H9 (cell line): ENCODE data around the gene MCM3. TPM values are rescaled to one million over a fixed set of nuclear protein-coding genes. Genes with fewer than 3 reads are reported as not detected.

Experiments
- DNase-seq: peaks from one replicate; pipeline ENCODE4 v3.0.0-alpha.2; 2017
- H2AFZ ChIP-seq: one replicate; pipeline ENCODE4 v1.6.1; 2013; ENCODE audit warnings: mild to moderate bottlenecking, low read length, control low read depth, moderate library complexity
- H2AK5ac ChIP-seq: 2 replicates; pipeline ENCODE4 v1.6.1; 2013; ENCODE audit warnings: low read length, control low read depth, mixed read lengths; ENCODE audit not compliant: insufficient read length
- H2BK120ac ChIP-seq: one replicate; pipeline ENCODE4 v1.6.1; 2013; ENCODE audit warnings: low read depth, mild to moderate bottlenecking, low read length, control low read depth, inconsistent platforms; ENCODE audit not compliant: poor library complexity, severe bottlenecking
- H2BK12ac ChIP-seq: 2 replicates; pipeline ENCODE4 v1.6.1; 2013; ENCODE audit warnings: low read length, control low read depth, mixed read lengths, low read depth; ENCODE audit not compliant: insufficient read length
- H2BK15ac ChIP-seq: 2 replicates; pipeline ENCODE4 v1.6.1; 2013; ENCODE audit warnings: low read depth, low read length, control low read depth
- H2BK20ac ChIP-seq: one replicate; pipeline ENCODE4 v1.6.1; 2013; ENCODE audit warnings: low read depth, mild to moderate bottlenecking, low read length, control low read depth, inconsistent platforms; ENCODE audit not compliant: poor library complexity, severe bottlenecking
- H2BK5ac ChIP-seq: 2 replicates; pipeline ENCODE4 v1.6.1; 2013; ENCODE audit warnings: low read length, control low read depth, mixed read lengths; ENCODE audit not compliant: insufficient read length
- H3K14ac ChIP-seq: 2 replicates; pipeline ENCODE4 v1.6.1; 2013; ENCODE audit warnings: low read length, control low read depth; ENCODE audit not compliant: insufficient read depth
- H3K18ac ChIP-seq: 2 replicates; pipeline ENCODE4 v1.6.1; 2013; ENCODE audit warnings: low read depth, mild to moderate bottlenecking, mixed read lengths, low read length, control low read depth; ENCODE audit not compliant: insufficient read length
- H3K23ac ChIP-seq: 2 replicates; pipeline ENCODE4 v1.6.1; 2013; ENCODE audit warnings: low read length, control low read depth, mixed read lengths, low read depth; ENCODE audit not compliant: insufficient read length
- H3K23me2 ChIP-seq: 2 replicates; pipeline ENCODE4 v1.6.1; 2013; ENCODE audit warnings: low read depth, mild to moderate bottlenecking, mixed read lengths, low read length, control low read depth; ENCODE audit not compliant: insufficient read length, poor library complexity, severe bottlenecking
- H3K27ac ChIP-seq: 2 replicates; pipeline ENCODE4 v1.5.1; 2013; ENCODE audit warnings: low read length, control low read depth, mixed read lengths, low read depth; ENCODE audit not compliant: insufficient read length
- H3K27me3 ChIP-seq: 2 replicates; pipeline ENCODE4 v1.6.1; 2013; ENCODE audit warnings: low read length, control low read depth, inconsistent platforms; ENCODE audit not compliant: insufficient read depth
- H3K4ac ChIP-seq: 2 replicates; pipeline ENCODE4 v1.6.1; 2013; ENCODE audit warnings: low read depth, mild to moderate bottlenecking, control low read depth, inconsistent platforms, low read length, moderate library complexity
- H3K4me1 ChIP-seq: 2 replicates; pipeline ENCODE4 v1.6.1; 2013; ENCODE audit warnings: low read length, control low read depth, inconsistent platforms; ENCODE audit not compliant: insufficient read depth
- H3K4me2 ChIP-seq: 2 replicates; pipeline ENCODE4 v1.6.1; 2013; ENCODE audit warnings: low read length, control low read depth, mixed read lengths; ENCODE audit not compliant: insufficient read length, insufficient read depth
- H3K56ac ChIP-seq: 2 replicates; pipeline ENCODE4 v1.6.1; 2013; ENCODE audit warnings: low read depth, mild to moderate bottlenecking, mixed read lengths, low read length, control low read depth; ENCODE audit not compliant: insufficient read length
- H3K79me1 ChIP-seq: 2 replicates; pipeline ENCODE4 v1.6.1; 2013; ENCODE audit warnings: low read depth, mild to moderate bottlenecking, moderate library complexity, low read length, control low read depth, inconsistent platforms; ENCODE audit not compliant: insufficient read depth, poor library complexity, severe bottlenecking
- H3K79me2 ChIP-seq: 2 replicates; pipeline ENCODE4 v1.6.1; 2013; ENCODE audit warnings: low read length, control low read depth, inconsistent platforms; ENCODE audit not compliant: insufficient read depth
- H3K9ac ChIP-seq: 2 replicates; pipeline ENCODE4 v1.6.1; 2013; ENCODE audit warnings: low read length, control low read depth, mixed read lengths; ENCODE audit not compliant: insufficient read length; ENCODE audit errors: extremely low read depth
- H3K9me3 ChIP-seq: one replicate; pipeline ENCODE4 v1.6.1; 2013; ENCODE audit warnings: low read depth, low read length, inconsistent platforms; ENCODE audit not compliant: control insufficient read depth
- H3T11ph ChIP-seq: one replicate; pipeline ENCODE4 v1.6.1; 2013; ENCODE audit warnings: mild to moderate bottlenecking, low read length, control low read depth, inconsistent platforms
- H4K20me1 ChIP-seq: one replicate; pipeline ENCODE4 v1.6.1; 2013; ENCODE audit not compliant: control insufficient read depth, insufficient read length, insufficient read depth
- H4K5ac ChIP-seq: 2 replicates; pipeline ENCODE4 v1.6.1; 2013; ENCODE audit warnings: low read depth, mild to moderate bottlenecking, mixed read lengths, low read length, control low read depth; ENCODE audit not compliant: insufficient read length
- H4K8ac ChIP-seq: replicated peaks from 2 replicates; pipeline ENCODE4 v1.6.1; 2013; ENCODE audit warnings: low read length, control low read depth, mixed read lengths, low read depth; ENCODE audit not compliant: insufficient read length
- H4K91ac ChIP-seq: 2 replicates; pipeline ENCODE4 v1.6.1; 2013; ENCODE audit warnings: low read depth, mild to moderate bottlenecking, moderate library complexity, mixed read lengths, low read length, control low read depth; ENCODE audit not compliant: insufficient read length
- H3K27ac Mint-ChIP-seq, 3 experiments: 2 replicates in 2 of 3; 3 replicates in 1 of 3; pipeline ENCODE4 v1.8.0; 2020 to 2021; ENCODE audit warnings: mixed read lengths in 3 of 3, mild to moderate bottlenecking in 1 of 3, moderate library complexity in 1 of 3
- H3K27me3 Mint-ChIP-seq: 2 replicates; pipeline ENCODE4 v1.8.0; 2021; ENCODE audit warnings: low read depth, mild to moderate bottlenecking, moderate library complexity, mixed read lengths
- H3K36me3 Mint-ChIP-seq, 3 experiments: 2 replicates in 2 of 3; 3 replicates in 1 of 3; pipeline ENCODE4 v1.8.0; 2020 to 2021; ENCODE audit warnings: low read depth in 3 of 3, mixed read lengths in 3 of 3; ENCODE audit not compliant: insufficient read depth in 1 of 3
- H3K4me1 Mint-ChIP-seq, 2 experiments: 2 replicates each; pipeline ENCODE4 v1.8.0; 2020; ENCODE audit warnings: mixed read lengths in 2 of 2
- H3K4me3 Mint-ChIP-seq, 2 experiments: 2 replicates in 1 of 2; 3 replicates in 1 of 2; pipeline ENCODE4 v1.8.0; 2020 to 2021; ENCODE audit warnings: mild to moderate bottlenecking in 2 of 2, mixed read lengths in 2 of 2, moderate library complexity in 1 of 2
- H3K9me3 Mint-ChIP-seq, 2 experiments: 2 replicates in 1 of 2; 3 replicates in 1 of 2; pipeline ENCODE4 v1.8.0; 2020; ENCODE audit warnings: mild to moderate bottlenecking in 2 of 2, mixed read lengths in 2 of 2, moderate library complexity in 1 of 2
- CTCF ChIP-seq: fragments of 200-600 bp; sonication (generic); conservative IDR thresholded peaks from 3 replicates; pipeline ENCODE4 v1.8.0; 2021; ENCODE audit warnings: antibody characterized with exemption, mild to moderate bottlenecking
- WGBS: extraction: QIAGEN DNeasy Blood & Tissue Kit; methylation state at CpG from one replicate; pipeline ENCODE4 v1.1.7; 2013; ENCODE audit warnings: missing lambda C conversion rate, low lambda C conversion rate, mixed read lengths; ENCODE audit not compliant: insufficient read length; ENCODE audit errors: extremely low coverage; 5-methylcytosine and 5-hydroxymethylcytosine counted together
- total RNA-seq: library from RNA; stranded (reverse); gene quantifications from 2 replicates; pipeline ENCODE4 v1.2.1, GENCODE V29; 2021

Gene MCM3
- total RNA-seq, 1 experiment from 2014 or later: 252 TPM

GRCh38 chr6:52285177-52286068 lies 881 bp upstream of the MCM3 start:
- Histone ChIP-seq H3K79me2 (peaks cover 12% of the 10 kb centered on the region; the same call in 1 of the 2 replicates), H4K20me1 (no peaks in the 10 kb centered on the region), H4K91ac (no peak overlapping the region), H3K4ac (no peak overlapping the region), H3K4me1 (peaks cover 3% of the 10 kb centered on the region; the same call in 1 of the 2 replicates), H3K9me3 (no peaks in the 10 kb centered on the region), H2BK12ac (no peak overlapping the region), H3K27me3 (no peaks in the 10 kb centered on the region), H2AFZ (peak overlapping the region; percentile 3), H2BK15ac (no peak overlapping the region), H3T11ph (no peak overlapping the region), H2BK20ac (no peak overlapping the region), H3K14ac (no peak overlapping the region), H2BK120ac (no peak overlapping the region), H4K5ac (no peak overlapping the region), H3K56ac (no peak overlapping the region), H2AK5ac (no peak overlapping the region), H3K18ac (no peak overlapping the region), H3K4me2 (peak overlapping the region; percentile 52), H3K79me1 (peaks cover 6% of the 10 kb centered on the region), H3K9ac (peak overlapping the region; percentile 39), H3K23me2 (peaks cover 3% of the 10 kb centered on the region), H2BK5ac (no peak overlapping the region), H3K27ac (no peak overlapping the region), H4K8ac (no peak overlapping the region), H3K23ac (no peak overlapping the region)
- peaks cover 30 to 33% (median 32%) of the 10 kb centered on the region in 3 experiments; a peak in 6 of 7 replicates for H3K36me3 Mint-ChIP-seq
- no peak overlapping the region for H3K27ac Mint-ChIP-seq
- H3K9me3 Mint-ChIP-seq: no peaks in the 10 kb centered on the region
- H3K27me3 Mint-ChIP-seq: no peaks in the 10 kb centered on the region
- DNase-seq: no peak
- no peak overlapping the region for H3K4me3 Mint-ChIP-seq
- WGBS: no CpG with 5 or more reads among the region's 12 CpGs
- peak; percentile 33; the same call in 1 of the 3 replicates for TF ChIP-seq CTCF
- peaks cover 14 to 20% of the 10 kb centered on the region in 2 experiments for H3K4me1 Mint-ChIP-seq
